Stimulated activated CD8-positive, alpha-beta memory T cell treated with anti-CD3 and anti-CD28 coated beads, Interleukin-4, amount 100 ng/mL, for 4 hours (primary cell): Measurements from ENCODE around the gene CFAP68.

Source experiments
- DNase-seq, 2 donors: peaks; one replicate each; pipeline ENCODE4 v3.0.0-alpha.2; 2020; ENCODE audit warnings: low read depth in 2 of 2, low spot score in 1 of 2

The CFAP68 gene

GRCh38 chr11:111878849-111879636 lies at the start of gene CFAP68, which contains the start of gene FDXACB1:
Gene CFAP68, plus strand, starts transcription at chr11:111879541. Its CDS starts 20 bp downstream, at chr11:111879561.
Gene FDXACB1, minus strand, starts transcription at chr11:111879165. Its CDS starts 33 bp downstream, at chr11:111879132.
- DNase-seq: peak; percentile 89

GRCh38 chr11:111833524-111833923 lies 45.8 kb upstream of the CFAP68 start:
- no peak for DNase-seq

- DNase-seq: no peak
These were observed 44.7 kb upstream of the CFAP68 start for GRCh38 chr11:111834432-111835163.

- no peak for DNase-seq
These were observed 43.7 kb upstream of the CFAP68 start for GRCh38 chr11:111835665-111836064.

GRCh38 chr11:111836162-111836561 lies 43.2 kb upstream of the CFAP68 start:
- no peak for DNase-seq

- no peak for DNase-seq
These were observed 42.6 kb upstream of the CFAP68 start for GRCh38 chr11:111836721-111837120.

GRCh38 chr11:111837366-111837891 lies 41.9 kb upstream of the CFAP68 start:
- no peak for DNase-seq

GRCh38 chr11:111838054-111838453 lies 41.3 kb upstream of the CFAP68 start:
- no peak for DNase-seq

- DNase-seq: no peak
These were observed 39.2 kb upstream of the CFAP68 start for GRCh38 chr11:111840143-111840542.

- peak; percentile 67 to 90 for DNase-seq
These were observed 37.8 kb upstream of the CFAP68 start for GRCh38 chr11:111841370-111842053.

GRCh38 chr11:111843661-111844060 lies 35.7 kb upstream of the CFAP68 start:
- DNase-seq: no peak

- DNase-seq: no peak
These were observed 33.9 kb upstream of the CFAP68 start for GRCh38 chr11:111845276-111846028.

GRCh38 chr11:111846063-111846462 lies 33.3 kb upstream of the CFAP68 start:
- no peak for DNase-seq

GRCh38 chr11:111846636-111847035 lies 32.7 kb upstream of the CFAP68 start:
- DNase-seq: no peak

- no peak for DNase-seq
These were observed 29.7 kb upstream of the CFAP68 start for GRCh38 chr11:111849631-111850030.

GRCh38 chr11:111851067-111851466 lies 28.3 kb upstream of the CFAP68 start:
- no peak for DNase-seq

- DNase-seq: no peak
These were observed 27.7 kb upstream of the CFAP68 start for GRCh38 chr11:111851636-111852035.

- no peak for DNase-seq
These were observed 27.2 kb upstream of the CFAP68 start for GRCh38 chr11:111852103-111852502.

- no peak for DNase-seq
These were observed 23.8 kb upstream of the CFAP68 start for GRCh38 chr11:111855506-111855905.

- DNase-seq: no peak
These were observed 19.1 kb upstream of the CFAP68 start for GRCh38 chr11:111860257-111860656.

- no peak for DNase-seq
These were observed 9.2 kb upstream of the CFAP68 start for GRCh38 chr11:111870113-111870512.
